GM10847 (cell line): ENCODE results near the gene FOXF1.

Experiments
- POLR2A ChIP-seq: IDR thresholded peaks from 2 replicates; pipeline ENCODE4 v1.6.1; 2011; ENCODE audit not compliant: insufficient read length; ENCODE audit errors: extremely low read depth

The FOXF1 gene

GRCh38 chr16:86498155-86498670 is 12.1 kb upstream of the FOXF1 start:
- TF ChIP-seq POLR2A: no peak

- TF ChIP-seq POLR2A: no peak
Observed at GRCh38 chr16:86498671-86499439, 11.5 kb upstream of the FOXF1 start.

- TF ChIP-seq POLR2A: no peak
Observed at GRCh38 chr16:86499440-86499786, 10.9 kb upstream of the FOXF1 start.

GRCh38 chr16:86499889-86500707 is 10.2 kb upstream of the FOXF1 start:
- no peak for TF ChIP-seq POLR2A

GRCh38 chr16:86500708-86501510 is 9.4 kb upstream of the FOXF1 start:
- TF ChIP-seq POLR2A: no peak

GRCh38 chr16:86501989-86502855 is 8.1 kb upstream of the FOXF1 start:
- TF ChIP-seq POLR2A: no peak

GRCh38 chr16:86502856-86503748 is 7.2 kb upstream of the FOXF1 start:
- no peak for TF ChIP-seq POLR2A

GRCh38 chr16:86503830-86504229 is 6.5 kb upstream of the FOXF1 start:
- no peak for TF ChIP-seq POLR2A

- TF ChIP-seq POLR2A: no peak
Observed at GRCh38 chr16:86504315-86505184, 5.8 kb upstream of the FOXF1 start.

GRCh38 chr16:86505185-86505898 is 5.0 kb upstream of the FOXF1 start:
- TF ChIP-seq POLR2A: no peak

GRCh38 chr16:86505899-86506864 is 4.1 kb upstream of the FOXF1 start:
- TF ChIP-seq POLR2A: no peak
